ENCODE data around the gene AGAP2. TPM values are rescaled to one million over a fixed set of nuclear protein-coding genes. Genes with fewer than 3 reads are reported as not detected.
A peak's percentile ranks its signal among the peaks of the same experiment; 100 is the strongest.

Gene AGAP2
- total and polyA plus RNA-seq, 2 donors (not counting 1 experiment from before 2014, with no cell fraction given) = 22.2 to 27.0 TPM

DNA sequence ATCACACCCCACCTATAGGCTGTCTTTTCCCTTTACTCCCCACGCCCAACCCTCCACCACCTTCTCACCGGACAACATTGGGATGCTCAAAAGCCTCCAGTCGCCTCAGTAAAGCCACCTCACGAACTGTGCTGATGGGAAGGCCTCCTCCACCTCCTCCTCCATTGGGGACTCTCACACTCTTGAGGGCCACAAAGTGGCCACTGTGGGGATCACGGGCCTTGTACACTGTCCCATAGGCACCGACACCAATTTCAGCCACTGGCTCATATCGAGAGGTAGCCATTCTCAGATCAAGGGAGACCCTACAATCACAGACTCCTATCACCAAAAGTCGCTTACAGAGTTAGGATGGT, 12.9 kb upstream of the AGAP2 start:
- intact Hi-C loops (cut with micrococcal nuclease) = loop anchor here (5.0 to 10.0 kb wide), 5 partner anchors 267 to 1634 kb away; partner anchors contain the start of genes GLI1, INHBE, MARS1 and NAB2
- Histone ChIP-seq H2AFZ (ENCODE audit: insufficient read depth, low read depth, low read length, poor library complexity, severe bottlenecking) (peak overlapping the region; percentile 90), H3K27me3 (replicated peaks in 1 of 4; ENCODE audit: control extremely low read depth in 1 of 4, control insufficient read depth in 3 of 4, insufficient read depth in 4 of 4, low read length in 3 of 4) (no peaks in the 10 kb centered on the region), H3K4me1 (ENCODE audit: control insufficient read depth in 2 of 2, insufficient read depth in 2 of 2, low read length in 2 of 2) (peaks cover 33 to 45% of the 10 kb centered on the region in 2 donors), H3K9me3 (ENCODE audit: control extremely low read depth in 1 of 3, control insufficient read depth in 2 of 3, insufficient read depth in 1 of 3, low read length in 2 of 3) (no peaks in the 10 kb centered on the region), H3K4me3 (ENCODE audit: control extremely low read depth in 1 of 5, extremely low read depth in 1 of 5, insufficient read depth in 1 of 5, low read depth in 2 of 5, low read length in 4 of 5) (peak overlapping the region; percentile 51 to 84 (median 78)), H3K27ac (ENCODE audit: low read length in 2 of 2) (peak overlapping the region; percentile 66 to 85), H3K36me3 (replicated peaks in 1 of 2; ENCODE audit: control extremely low read depth in 1 of 2, control insufficient read depth in 1 of 2, extremely low read depth in 1 of 2, insufficient read depth in 2 of 2, low read length in 1 of 2) (peaks cover 2 to 40% of the 10 kb centered on the region in 2 experiments), H3K79me2 (ENCODE audit: control insufficient read depth, insufficient read depth, low read length) (peaks cover 22% of the 10 kb centered on the region), H3K4me2 (replicated peaks; ENCODE audit: low read depth, low read length, poor library complexity, severe bottlenecking) (peak overlapping the region; percentile 85), H3K9ac (ENCODE audit: low read length) (peak overlapping the region; percentile 75), H4K20me1 (ENCODE audit: control insufficient read depth, insufficient read depth, low read length, poor library complexity, severe bottlenecking) (peaks cover 7% of the 10 kb centered on the region)
- H3K9me3 Mint-ChIP-seq (ENCODE audit: insufficient read depth) = no peaks in the 10 kb centered on the region
- no peak for DNase-seq
- CTCF ChIA-PET = interaction anchor here (0.7 to 1.2 kb wide), 2 partner anchors 10 to 38 kb away, joined by 8 to 9 read pairs; no protein-coding TSS in a partner anchor
- H3K27me3 Mint-ChIP-seq = no peaks in the 10 kb centered on the region
- H3K27ac Mint-ChIP-seq = peak overlapping the region; percentile 95
- TF ChIP-seq EZH2 (IDR thresholded peaks at IDR 0.05; ENCODE audit: borderline replicate concordance, insufficient read depth, low read depth, low read length, poor library complexity, severe bottlenecking) = no peak
- TF ChIP-seq, protein P1, sequence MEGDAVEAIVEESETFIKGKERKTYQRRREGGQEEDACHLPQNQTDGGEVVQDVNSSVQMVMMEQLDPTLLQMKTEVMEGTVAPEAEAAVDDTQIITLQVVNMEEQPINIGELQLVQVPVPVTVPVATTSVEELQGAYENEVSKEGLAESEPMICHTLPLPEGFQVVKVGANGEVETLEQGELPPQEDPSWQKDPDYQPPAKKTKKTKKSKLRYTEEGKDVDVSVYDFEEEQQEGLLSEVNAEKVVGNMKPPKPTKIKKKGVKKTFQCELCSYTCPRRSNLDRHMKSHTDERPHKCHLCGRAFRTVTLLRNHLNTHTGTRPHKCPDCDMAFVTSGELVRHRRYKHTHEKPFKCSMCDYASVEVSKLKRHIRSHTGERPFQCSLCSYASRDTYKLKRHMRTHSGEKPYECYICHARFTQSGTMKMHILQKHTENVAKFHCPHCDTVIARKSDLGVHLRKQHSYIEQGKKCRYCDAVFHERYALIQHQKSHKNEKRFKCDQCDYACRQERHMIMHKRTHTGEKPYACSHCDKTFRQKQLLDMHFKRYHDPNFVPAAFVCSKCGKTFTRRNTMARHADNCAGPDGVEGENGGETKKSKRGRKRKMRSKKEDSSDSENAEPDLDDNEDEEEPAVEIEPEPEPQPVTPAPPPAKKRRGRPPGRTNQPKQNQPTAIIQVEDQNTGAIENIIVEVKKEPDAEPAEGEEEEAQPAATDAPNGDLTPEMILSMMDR (IDR thresholded peaks at IDR 0.05) = no peak
- POLR2A ChIA-PET = no interaction called here
- peaks cover 49% of the 10 kb centered on the region for H3K4me1 Mint-ChIP-seq
- ATAC-seq (ENCODE audit: low read depth) = no peak
- WGBS (ENCODE audit: insufficient coverage) = 20% methylated on average over 7 of the region's 8 CpGs
- H3K4me3 Mint-ChIP-seq = peak overlapping the region; percentile 91

DNA sequence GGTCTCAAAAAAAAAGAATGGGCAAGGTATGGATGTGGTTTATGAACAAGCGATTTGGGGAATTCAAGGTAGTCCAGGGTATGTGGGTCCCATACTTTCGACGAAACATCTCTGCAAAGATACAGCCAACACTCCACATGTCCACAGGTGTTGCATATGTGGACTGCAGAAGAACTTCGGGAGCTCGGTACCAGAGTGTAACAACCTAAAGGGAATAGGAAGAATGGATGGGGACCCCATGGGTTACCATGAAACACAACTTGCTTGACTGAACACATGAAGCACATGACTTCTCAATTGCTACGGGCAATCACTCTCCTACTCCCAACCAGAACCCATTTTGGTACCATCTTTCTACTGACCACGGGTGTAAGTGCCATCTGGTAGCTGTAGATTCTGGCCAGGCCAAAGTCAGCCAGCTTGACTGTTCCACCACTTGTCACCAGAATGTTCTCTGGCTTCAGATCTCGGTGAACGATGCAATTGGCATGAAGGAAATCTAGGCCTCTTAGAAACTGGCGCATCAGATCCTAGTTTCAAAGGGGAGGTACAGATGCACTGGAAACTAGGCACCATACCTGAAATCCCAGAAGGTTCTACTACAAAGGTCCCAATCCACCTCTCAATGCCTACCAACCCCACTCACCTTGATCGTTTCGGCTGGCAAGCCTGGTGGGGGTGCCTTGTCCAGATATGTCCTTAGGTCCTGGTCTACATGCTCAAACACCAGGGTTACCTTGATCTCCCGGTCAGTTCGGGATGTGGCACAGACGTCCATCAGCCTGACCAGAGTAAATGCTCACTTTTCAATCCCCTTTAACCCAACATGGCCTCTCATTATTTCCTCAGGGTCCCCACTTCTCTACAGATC, 12.3 kb upstream of the AGAP2 start:
- H3K27me3 ChIP-seq (replicated peaks in 1 of 4; ENCODE audit: control extremely low read depth in 1 of 4, control insufficient read depth in 3 of 4, insufficient read depth in 4 of 4, low read length in 3 of 4) = no peaks in the 10 kb centered on the region
- H3K4me2 ChIP-seq (replicated peaks; ENCODE audit: low read depth, low read length, poor library complexity, severe bottlenecking) = peak overlapping the region; percentile 85
- H3K27ac ChIP-seq (ENCODE audit: low read length in 2 of 2) = peak overlapping the region in 1 of 2 donors; percentile 85
- CTCF ChIA-PET = no interaction called here
- H3K4me3 ChIP-seq (ENCODE audit: control extremely low read depth in 1 of 5, extremely low read depth in 1 of 5, insufficient read depth in 1 of 5, low read depth in 2 of 5, low read length in 4 of 5) = peak overlapping the region in 2 of 5 experiments; percentile 80 to 84
- no peaks in the 10 kb centered on the region for H3K9me3 Mint-ChIP-seq (ENCODE audit: insufficient read depth)
- 88% methylated on average over 14 of the region's 15 CpGs for WGBS (ENCODE audit: insufficient coverage)
- H3K79me2 ChIP-seq (ENCODE audit: control insufficient read depth, insufficient read depth, low read length) = peaks cover 22% of the 10 kb centered on the region
- H4K20me1 ChIP-seq (ENCODE audit: control insufficient read depth, insufficient read depth, low read length, poor library complexity, severe bottlenecking) = peaks cover under 1% of the 10 kb centered on the region
- H3K27ac Mint-ChIP-seq = peak overlapping the region; percentile 95
- H3K27me3 Mint-ChIP-seq = no peaks in the 10 kb centered on the region
- no peak for ATAC-seq (ENCODE audit: low read depth)
- H3K9me3 ChIP-seq (ENCODE audit: control extremely low read depth in 1 of 3, control insufficient read depth in 2 of 3, insufficient read depth in 1 of 3, low read length in 2 of 3) = no peaks in the 10 kb centered on the region
- H3K9ac ChIP-seq (ENCODE audit: low read length) = no peak overlapping the region
- TF ChIP-seq, protein P1 (IDR thresholded peaks at IDR 0.05) = no peak
- no peak for TF ChIP-seq EZH2 (IDR thresholded peaks at IDR 0.05; ENCODE audit: borderline replicate concordance, insufficient read depth, low read depth, low read length, poor library complexity, severe bottlenecking)
- intact Hi-C loops (cut with micrococcal nuclease) = loop anchor here (5.0 to 10.0 kb wide), 5 partner anchors 266 to 1633 kb away; partner anchors contain the start of genes GLI1, INHBE, MARS1 and NAB2
- H3K4me1 ChIP-seq (ENCODE audit: control insufficient read depth in 2 of 2, insufficient read depth in 2 of 2, low read length in 2 of 2) = peaks cover 31 to 45% of the 10 kb centered on the region in 2 donors
- POLR2A ChIA-PET = interaction anchor here (0.7 kb wide), 1 partner anchor 62 kb away, joined by 5 read pairs; no protein-coding TSS in a partner anchor
- DNase-seq = no peak
- peak overlapping the region; percentile 91 for H3K4me3 Mint-ChIP-seq
- H2AFZ ChIP-seq (ENCODE audit: insufficient read depth, low read depth, low read length, poor library complexity, severe bottlenecking) = no peak overlapping the region
- H3K36me3 ChIP-seq (replicated peaks in 1 of 2; ENCODE audit: control extremely low read depth in 1 of 2, control insufficient read depth in 1 of 2, extremely low read depth in 1 of 2, insufficient read depth in 2 of 2, low read length in 1 of 2) = peaks cover 2 to 41% of the 10 kb centered on the region in 2 experiments
- peaks cover 49% of the 10 kb centered on the region for H3K4me1 Mint-ChIP-seq
